Measurements from ENCODE around the gene HOXD9. TPM values are rescaled to one million over a fixed set of nuclear protein-coding genes. Genes with fewer than 3 reads are reported as not detected.

The HOXD9 gene
- total RNA-seq, 1 donor, result 0.36 TPM

DNA sequence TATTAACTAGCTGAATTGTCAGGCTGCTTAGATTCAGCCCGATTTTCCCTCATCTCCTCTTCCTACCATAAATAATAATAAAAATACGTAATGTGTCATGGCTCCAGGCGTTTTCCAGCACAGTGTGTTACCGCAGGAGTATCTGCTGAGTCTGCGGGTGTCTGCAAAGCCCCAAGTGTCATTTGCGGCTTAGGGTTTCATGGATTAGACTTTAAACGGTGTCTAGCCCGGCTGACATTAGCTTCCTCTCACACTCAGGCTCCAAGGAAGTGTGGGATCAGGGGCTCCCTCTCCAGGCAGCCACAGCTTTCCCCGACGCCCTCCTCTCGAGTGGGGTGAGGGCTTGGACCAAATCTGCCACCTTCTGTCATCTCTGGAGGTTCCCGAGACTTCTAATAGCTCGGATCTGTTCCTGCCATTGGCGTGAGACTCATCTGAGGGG, 51.9 kb downstream of the HOXD9 start:
- TF ChIP-seq, protein P1, sequence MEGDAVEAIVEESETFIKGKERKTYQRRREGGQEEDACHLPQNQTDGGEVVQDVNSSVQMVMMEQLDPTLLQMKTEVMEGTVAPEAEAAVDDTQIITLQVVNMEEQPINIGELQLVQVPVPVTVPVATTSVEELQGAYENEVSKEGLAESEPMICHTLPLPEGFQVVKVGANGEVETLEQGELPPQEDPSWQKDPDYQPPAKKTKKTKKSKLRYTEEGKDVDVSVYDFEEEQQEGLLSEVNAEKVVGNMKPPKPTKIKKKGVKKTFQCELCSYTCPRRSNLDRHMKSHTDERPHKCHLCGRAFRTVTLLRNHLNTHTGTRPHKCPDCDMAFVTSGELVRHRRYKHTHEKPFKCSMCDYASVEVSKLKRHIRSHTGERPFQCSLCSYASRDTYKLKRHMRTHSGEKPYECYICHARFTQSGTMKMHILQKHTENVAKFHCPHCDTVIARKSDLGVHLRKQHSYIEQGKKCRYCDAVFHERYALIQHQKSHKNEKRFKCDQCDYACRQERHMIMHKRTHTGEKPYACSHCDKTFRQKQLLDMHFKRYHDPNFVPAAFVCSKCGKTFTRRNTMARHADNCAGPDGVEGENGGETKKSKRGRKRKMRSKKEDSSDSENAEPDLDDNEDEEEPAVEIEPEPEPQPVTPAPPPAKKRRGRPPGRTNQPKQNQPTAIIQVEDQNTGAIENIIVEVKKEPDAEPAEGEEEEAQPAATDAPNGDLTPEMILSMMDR (IDR thresholded peaks at IDR 0.05; ENCODE audit: extremely low read depth, low read depth, low read length), result no peak
- Histone ChIP-seq H2AFZ (ENCODE audit: low read length) (peak overlapping the region; percentile 25), H3K9me3 (ENCODE audit: low read depth, low read length) (no peaks in the 10 kb centered on the region), H3K36me3 (ENCODE audit: insufficient read depth, low read length) (no peaks in the 10 kb centered on the region), H3K79me2 (ENCODE audit: insufficient read depth, low read length) (no peaks in the 10 kb centered on the region), H3K27ac (ENCODE audit: low read depth, low read length) (no peak overlapping the region), H3K4me2 (ENCODE audit: insufficient read depth, low read length) (peak overlapping the region; percentile 60), H3K4me3 (ENCODE audit: insufficient read depth, low read length) (peak overlapping the region; percentile 19), H3K4me1 (ENCODE audit: insufficient read depth, low read length) (peaks cover 9% of the 10 kb centered on the region), H4K20me1 (ENCODE audit: insufficient read depth, low read length) (no peaks in the 10 kb centered on the region), H3K27me3 (ENCODE audit: insufficient read depth, low read length) (peaks cover 64% of the 10 kb centered on the region)
- DNase-seq (ENCODE audit: insufficient read length, low spot score, missing footprints), result peak; percentile 84

Small RNAs within 50 kb of the gene (small RNA-seq; reads per million reads assigned to genes)
- 2,552 reads per million, percentile 99 among the genes with 10 or more reads in this experiment for gene MIR10B

Other genes with a start within 250 kb of the HOXD9 start
- 51.0 and 55.0 TPM in 2 replicates for gene LNPK, start 120.5 kb upstream of the HOXD9 start, total RNA-seq
- under 0.01 TPM in 1 of 2 replicates, not detected in the other for gene EVX2, start 38.8 kb upstream of the HOXD9 start, total RNA-seq
- not detected in 2 replicates for gene HOXD13, start 30.0 kb upstream of the HOXD9 start, total RNA-seq
- gene HOXD12, start 22.9 kb upstream of the HOXD9 start, total RNA-seq, result not detected in 2 replicates
- not detected in 2 replicates for gene HOXD11, start 15.4 kb upstream of the HOXD9 start, total RNA-seq
- not detected in 2 replicates for gene HOXD10, start 5.9 kb upstream of the HOXD9 start, total RNA-seq
- gene HOXD8, start 7.0 kb downstream of the HOXD9 start, total RNA-seq, result 3.3 and 5.6 TPM in 2 replicates
- 0.36 and 1.2 TPM in 2 replicates for gene HOXD4, start 28.8 kb downstream of the HOXD9 start, total RNA-seq
- 1.1 and 2.1 TPM in 2 replicates for gene HOXD3, start 34.6 kb downstream of the HOXD9 start, total RNA-seq
- gene HOXD1, start 65.9 kb downstream of the HOXD9 start, total RNA-seq, result not detected in 2 replicates
- gene MTX2, start 146.7 kb downstream of the HOXD9 start, total RNA-seq, result 13.0 and 14.4 TPM in 2 replicates